Measurements from ENCODE around the gene TMEM52. TPM values are rescaled to one million over a fixed set of nuclear protein-coding genes. Genes with fewer than 3 reads are reported as not detected.
A peak's percentile ranks its signal among the peaks of the same experiment; 100 is the strongest.

The TMEM52 gene
- total and polyA plus RNA-seq, 2 of the 13 experiments (the other 11 are each of a cell fraction or from before 2014, with no cell fraction given) = 13.2 to 18.7 TPM

DNA sequence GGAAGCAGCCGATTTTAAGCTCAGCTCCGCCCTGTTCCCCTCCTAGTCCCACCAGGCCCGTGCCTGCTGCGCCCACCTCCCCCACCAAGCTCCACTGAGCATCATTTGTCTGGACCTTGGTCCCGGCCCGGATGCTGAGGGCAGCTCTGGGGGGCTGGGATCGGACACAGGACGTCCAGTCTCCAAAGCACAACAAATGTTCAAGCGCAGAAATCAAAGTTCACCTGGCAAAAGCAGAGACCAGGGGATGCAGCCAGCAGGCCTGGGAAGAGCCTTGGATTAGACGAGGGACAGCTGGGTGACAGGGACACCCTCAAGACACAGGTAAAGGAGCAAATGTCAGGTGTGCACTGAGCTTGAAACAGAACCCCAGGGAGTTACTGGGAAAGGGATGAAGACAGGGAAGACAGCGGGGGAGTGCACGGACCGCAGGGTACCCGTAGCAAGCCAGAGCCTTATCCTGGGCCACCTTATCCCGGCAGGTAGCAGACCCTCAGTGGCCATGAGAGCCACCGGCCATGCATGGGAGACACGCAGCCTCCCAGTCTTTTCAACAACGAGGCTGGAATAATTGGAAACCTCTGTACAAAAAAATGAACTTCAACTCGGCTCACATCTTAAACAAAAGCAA, 22.2 kb upstream of the TMEM52 start (continued):
- TF ChIP-seq SPEN (CRISPR knock-in tag; IDR thresholded peaks at IDR 0.05; ENCODE audit: low read depth) (peak; percentile 76; the same call in 1 of the 2 replicates), MAFF (IDR thresholded peaks at IDR 0.05; ENCODE audit: low read depth, low read length) (no peak), ZNF354B (CRISPR knock-in tag; IDR thresholded peaks at IDR 0.05) (no peak), HOXA3 (CRISPR knock-in tag; IDR thresholded peaks at IDR 0.05) (peak; percentile 89), RBM39 (IDR thresholded peaks at IDR 0.05; ENCODE audit: low read depth, low read length, poor library complexity, severe bottlenecking) (no peak), HMG20A (CRISPR knock-in tag; IDR thresholded peaks at IDR 0.05; ENCODE audit: borderline replicate concordance) (no peak), ZBTB37 (CRISPR knock-in tag; IDR thresholded peaks at IDR 0.05) (no peak), ZFP1 (CRISPR knock-in tag; IDR thresholded peaks at IDR 0.05) (0 out of 2 replicates have a peak, but pooled peaks have one; percentile 77), MYPOP (CRISPR knock-in tag; IDR thresholded peaks at IDR 0.05) (no peak), IRX3 (CRISPR knock-in tag; IDR thresholded peaks at IDR 0.05; ENCODE audit: borderline replicate concordance, low read depth) (no peak), ZNF567 (CRISPR knock-in tag; IDR thresholded peaks at IDR 0.05; ENCODE audit: borderline replicate concordance) (no peak), SIN3B (IDR thresholded peaks at IDR 0.05; ENCODE audit: low read length) (no peak), ZBTB42 (CRISPR knock-in tag; IDR thresholded peaks at IDR 0.05) (no peak), KLF13 (CRISPR knock-in tag; IDR thresholded peaks at IDR 0.05) (no peak), FOXP1 (IDR thresholded peaks at IDR 0.05) (no peak), FOXP1 (CRISPR knock-in tag; IDR thresholded peaks at IDR 0.05) (peak; percentile 73), ZNF558 (CRISPR knock-in tag; IDR thresholded peaks at IDR 0.05; ENCODE audit: borderline replicate concordance) (no peak; the same call in 1 of the 2 replicates), SATB2 (CRISPR knock-in tag; IDR thresholded peaks at IDR 0.05) (no peak), ZNF614 (CRISPR knock-in tag; IDR thresholded peaks at IDR 0.05; ENCODE audit: borderline replicate concordance) (peak; percentile 87; the same call in 1 of the 2 replicates), ZNF792 (CRISPR knock-in tag; IDR thresholded peaks at IDR 0.05) (peak; percentile 66; the same call in 1 of the 2 replicates), ZNF549 (CRISPR knock-in tag; IDR thresholded peaks at IDR 0.05) (no peak)
- TF ChIP-seq, protein P1, sequence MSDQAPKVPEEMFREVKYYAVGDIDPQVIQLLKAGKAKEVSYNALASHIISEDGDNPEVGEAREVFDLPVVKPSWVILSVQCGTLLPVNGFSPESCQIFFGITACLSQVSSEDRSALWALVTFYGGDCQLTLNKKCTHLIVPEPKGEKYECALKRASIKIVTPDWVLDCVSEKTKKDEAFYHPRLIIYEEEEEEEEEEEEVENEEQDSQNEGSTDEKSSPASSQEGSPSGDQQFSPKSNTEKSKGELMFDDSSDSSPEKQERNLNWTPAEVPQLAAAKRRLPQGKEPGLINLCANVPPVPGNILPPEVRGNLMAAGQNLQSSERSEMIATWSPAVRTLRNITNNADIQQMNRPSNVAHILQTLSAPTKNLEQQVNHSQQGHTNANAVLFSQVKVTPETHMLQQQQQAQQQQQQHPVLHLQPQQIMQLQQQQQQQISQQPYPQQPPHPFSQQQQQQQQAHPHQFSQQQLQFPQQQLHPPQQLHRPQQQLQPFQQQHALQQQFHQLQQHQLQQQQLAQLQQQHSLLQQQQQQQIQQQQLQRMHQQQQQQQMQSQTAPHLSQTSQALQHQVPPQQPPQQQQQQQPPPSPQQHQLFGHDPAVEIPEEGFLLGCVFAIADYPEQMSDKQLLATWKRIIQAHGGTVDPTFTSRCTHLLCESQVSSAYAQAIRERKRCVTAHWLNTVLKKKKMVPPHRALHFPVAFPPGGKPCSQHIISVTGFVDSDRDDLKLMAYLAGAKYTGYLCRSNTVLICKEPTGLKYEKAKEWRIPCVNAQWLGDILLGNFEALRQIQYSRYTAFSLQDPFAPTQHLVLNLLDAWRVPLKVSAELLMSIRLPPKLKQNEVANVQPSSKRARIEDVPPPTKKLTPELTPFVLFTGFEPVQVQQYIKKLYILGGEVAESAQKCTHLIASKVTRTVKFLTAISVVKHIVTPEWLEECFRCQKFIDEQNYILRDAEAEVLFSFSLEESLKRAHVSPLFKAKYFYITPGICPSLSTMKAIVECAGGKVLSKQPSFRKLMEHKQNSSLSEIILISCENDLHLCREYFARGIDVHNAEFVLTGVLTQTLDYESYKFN (CRISPR knock-in tag; conservative IDR thresholded peaks at IDR 0.05) = peak; percentile 99
- TF ChIP-seq, protein P2, sequence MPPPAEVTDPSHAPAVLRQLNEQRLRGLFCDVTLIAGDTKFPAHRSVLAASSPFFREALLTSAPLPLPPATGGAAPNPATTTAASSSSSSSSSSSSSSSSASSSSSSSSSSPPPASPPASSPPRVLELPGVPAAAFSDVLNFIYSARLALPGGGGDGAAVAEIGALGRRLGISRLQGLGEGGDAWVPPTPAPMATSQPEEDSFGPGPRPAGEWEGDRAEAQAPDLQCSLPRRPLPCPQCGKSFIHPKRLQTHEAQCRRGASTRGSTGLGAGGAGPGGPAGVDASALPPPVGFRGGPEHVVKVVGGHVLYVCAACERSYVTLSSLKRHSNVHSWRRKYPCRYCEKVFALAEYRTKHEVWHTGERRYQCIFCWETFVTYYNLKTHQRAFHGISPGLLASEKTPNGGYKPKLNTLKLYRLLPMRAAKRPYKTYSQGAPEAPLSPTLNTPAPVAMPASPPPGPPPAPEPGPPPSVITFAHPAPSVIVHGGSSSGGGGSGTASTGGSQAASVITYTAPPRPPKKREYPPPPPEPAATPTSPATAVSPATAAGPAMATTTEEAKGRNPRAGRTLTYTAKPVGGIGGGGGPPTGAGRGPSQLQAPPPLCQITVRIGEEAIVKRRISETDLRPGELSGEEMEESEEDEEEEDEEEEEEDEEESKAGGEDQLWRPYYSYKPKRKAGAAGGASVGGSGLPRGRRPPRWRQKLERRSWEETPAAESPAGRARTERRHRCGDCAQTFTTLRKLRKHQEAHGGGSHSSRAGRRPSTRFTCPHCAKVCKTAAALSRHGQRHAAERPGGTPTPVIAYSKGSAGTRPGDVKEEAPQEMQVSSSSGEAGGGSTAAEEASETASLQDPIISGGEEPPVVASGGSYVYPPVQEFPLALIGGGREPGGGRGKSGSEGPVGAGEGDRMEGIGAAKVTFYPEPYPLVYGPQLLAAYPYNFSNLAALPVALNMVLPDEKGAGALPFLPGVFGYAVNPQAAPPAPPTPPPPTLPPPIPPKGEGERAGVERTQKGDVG (CRISPR knock-in tag; IDR thresholded peaks at IDR 0.05; ENCODE audit: borderline replicate concordance) = peak; percentile 12; the same call in 1 of the 2 replicates
